ENCODE measurements around the gene IGIP.

DNA sequence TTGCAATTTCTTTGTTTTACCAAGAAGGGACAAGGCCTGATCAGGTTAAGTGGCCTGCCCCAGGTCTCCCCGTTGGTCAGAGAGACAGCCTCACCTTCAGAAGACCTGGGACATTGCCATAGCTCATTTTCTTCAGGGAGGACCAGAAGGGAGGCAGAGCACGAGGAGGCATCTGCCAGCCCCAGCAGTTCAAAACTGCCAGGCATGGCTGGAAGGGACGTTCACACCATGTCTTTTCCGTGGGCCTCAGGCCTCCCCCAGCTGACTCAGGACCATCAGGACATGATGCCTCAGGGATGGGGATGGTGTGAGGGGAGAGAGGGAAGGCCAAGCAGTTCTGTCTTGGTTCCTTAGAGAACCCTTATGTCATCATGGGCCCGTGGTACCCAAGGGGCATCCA lies 16.5 kb downstream of the IGIP start:
- TF ChIP-seq RAD21 (IDR thresholded peaks at IDR 0.05), result no peak
- TF ChIP-seq, protein P1, sequence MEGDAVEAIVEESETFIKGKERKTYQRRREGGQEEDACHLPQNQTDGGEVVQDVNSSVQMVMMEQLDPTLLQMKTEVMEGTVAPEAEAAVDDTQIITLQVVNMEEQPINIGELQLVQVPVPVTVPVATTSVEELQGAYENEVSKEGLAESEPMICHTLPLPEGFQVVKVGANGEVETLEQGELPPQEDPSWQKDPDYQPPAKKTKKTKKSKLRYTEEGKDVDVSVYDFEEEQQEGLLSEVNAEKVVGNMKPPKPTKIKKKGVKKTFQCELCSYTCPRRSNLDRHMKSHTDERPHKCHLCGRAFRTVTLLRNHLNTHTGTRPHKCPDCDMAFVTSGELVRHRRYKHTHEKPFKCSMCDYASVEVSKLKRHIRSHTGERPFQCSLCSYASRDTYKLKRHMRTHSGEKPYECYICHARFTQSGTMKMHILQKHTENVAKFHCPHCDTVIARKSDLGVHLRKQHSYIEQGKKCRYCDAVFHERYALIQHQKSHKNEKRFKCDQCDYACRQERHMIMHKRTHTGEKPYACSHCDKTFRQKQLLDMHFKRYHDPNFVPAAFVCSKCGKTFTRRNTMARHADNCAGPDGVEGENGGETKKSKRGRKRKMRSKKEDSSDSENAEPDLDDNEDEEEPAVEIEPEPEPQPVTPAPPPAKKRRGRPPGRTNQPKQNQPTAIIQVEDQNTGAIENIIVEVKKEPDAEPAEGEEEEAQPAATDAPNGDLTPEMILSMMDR (IDR thresholded peaks at IDR 0.05; ENCODE audit: low read depth, low read length, missing input control), result no peak
- TF ChIP-seq, protein P2, sequence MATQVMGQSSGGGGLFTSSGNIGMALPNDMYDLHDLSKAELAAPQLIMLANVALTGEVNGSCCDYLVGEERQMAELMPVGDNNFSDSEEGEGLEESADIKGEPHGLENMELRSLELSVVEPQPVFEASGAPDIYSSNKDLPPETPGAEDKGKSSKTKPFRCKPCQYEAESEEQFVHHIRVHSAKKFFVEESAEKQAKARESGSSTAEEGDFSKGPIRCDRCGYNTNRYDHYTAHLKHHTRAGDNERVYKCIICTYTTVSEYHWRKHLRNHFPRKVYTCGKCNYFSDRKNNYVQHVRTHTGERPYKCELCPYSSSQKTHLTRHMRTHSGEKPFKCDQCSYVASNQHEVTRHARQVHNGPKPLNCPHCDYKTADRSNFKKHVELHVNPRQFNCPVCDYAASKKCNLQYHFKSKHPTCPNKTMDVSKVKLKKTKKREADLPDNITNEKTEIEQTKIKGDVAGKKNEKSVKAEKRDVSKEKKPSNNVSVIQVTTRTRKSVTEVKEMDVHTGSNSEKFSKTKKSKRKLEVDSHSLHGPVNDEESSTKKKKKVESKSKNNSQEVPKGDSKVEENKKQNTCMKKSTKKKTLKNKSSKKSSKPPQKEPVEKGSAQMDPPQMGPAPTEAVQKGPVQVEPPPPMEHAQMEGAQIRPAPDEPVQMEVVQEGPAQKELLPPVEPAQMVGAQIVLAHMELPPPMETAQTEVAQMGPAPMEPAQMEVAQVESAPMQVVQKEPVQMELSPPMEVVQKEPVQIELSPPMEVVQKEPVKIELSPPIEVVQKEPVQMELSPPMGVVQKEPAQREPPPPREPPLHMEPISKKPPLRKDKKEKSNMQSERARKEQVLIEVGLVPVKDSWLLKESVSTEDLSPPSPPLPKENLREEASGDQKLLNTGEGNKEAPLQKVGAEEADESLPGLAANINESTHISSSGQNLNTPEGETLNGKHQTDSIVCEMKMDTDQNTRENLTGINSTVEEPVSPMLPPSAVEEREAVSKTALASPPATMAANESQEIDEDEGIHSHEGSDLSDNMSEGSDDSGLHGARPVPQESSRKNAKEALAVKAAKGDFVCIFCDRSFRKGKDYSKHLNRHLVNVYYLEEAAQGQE (IDR thresholded peaks at IDR 0.05), result no peak
- TF ChIP-seq SP1 (IDR thresholded peaks at IDR 0.05), result no peak
- TF ChIP-seq, protein P3, sequence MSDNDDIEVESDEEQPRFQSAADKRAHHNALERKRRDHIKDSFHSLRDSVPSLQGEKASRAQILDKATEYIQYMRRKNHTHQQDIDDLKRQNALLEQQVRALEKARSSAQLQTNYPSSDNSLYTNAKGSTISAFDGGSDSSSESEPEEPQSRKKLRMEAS (IDR thresholded peaks at IDR 0.05), result no peak
- TF ChIP-seq TAF1 (conservative IDR thresholded peaks at IDR 0.05), result no peak
- TF ChIP-seq, protein P4, sequence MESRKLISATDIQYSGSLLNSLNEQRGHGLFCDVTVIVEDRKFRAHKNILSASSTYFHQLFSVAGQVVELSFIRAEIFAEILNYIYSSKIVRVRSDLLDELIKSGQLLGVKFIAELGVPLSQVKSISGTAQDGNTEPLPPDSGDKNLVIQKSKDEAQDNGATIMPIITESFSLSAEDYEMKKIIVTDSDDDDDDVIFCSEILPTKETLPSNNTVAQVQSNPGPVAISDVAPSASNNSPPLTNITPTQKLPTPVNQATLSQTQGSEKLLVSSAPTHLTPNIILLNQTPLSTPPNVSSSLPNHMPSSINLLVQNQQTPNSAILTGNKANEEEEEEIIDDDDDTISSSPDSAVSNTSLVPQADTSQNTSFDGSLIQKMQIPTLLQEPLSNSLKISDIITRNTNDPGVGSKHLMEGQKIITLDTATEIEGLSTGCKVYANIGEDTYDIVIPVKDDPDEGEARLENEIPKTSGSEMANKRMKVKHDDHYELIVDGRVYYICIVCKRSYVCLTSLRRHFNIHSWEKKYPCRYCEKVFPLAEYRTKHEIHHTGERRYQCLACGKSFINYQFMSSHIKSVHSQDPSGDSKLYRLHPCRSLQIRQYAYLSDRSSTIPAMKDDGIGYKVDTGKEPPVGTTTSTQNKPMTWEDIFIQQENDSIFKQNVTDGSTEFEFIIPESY (IDR thresholded peaks at IDR 0.05), result no peak
- TF ChIP-seq, protein P5, sequence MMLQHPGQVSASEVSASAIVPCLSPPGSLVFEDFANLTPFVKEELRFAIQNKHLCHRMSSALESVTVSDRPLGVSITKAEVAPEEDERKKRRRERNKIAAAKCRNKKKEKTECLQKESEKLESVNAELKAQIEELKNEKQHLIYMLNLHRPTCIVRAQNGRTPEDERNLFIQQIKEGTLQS (IDR thresholded peaks at IDR 0.05), result no peak
- TF ChIP-seq RXRA (IDR thresholded peaks at IDR 0.05), result no peak

Data from liver (tissue), 3 donors.